Stimulated activated CD4-positive, alpha-beta T cell treated with anti-CD3 and anti-CD28 coated beads, TNF-alpha, amount 100 ng/mL, for 4 hours (primary cell): ENCODE measurements around the gene CHD3.

Experiments
- DNase-seq, 3 experiments: peaks; one replicate each; pipeline ENCODE4 v3.0.0-alpha.2; 2020; ENCODE audit warnings: low read depth in 3 of 3

CHD3 gene

GRCh38 chr17:7894226-7894625 lies 5.6 kb downstream of the CHD3 start:
- no peak for DNase-seq

- DNase-seq = no peak
Measured at GRCh38 chr17:7894866-7895265, 6.3 kb downstream of the CHD3 start.

- DNase-seq = no peak
Measured at GRCh38 chr17:7897090-7897489, 8.5 kb downstream of the CHD3 start.

- no peak for DNase-seq
Measured at GRCh38 chr17:7897773-7898172, 9.2 kb downstream of the CHD3 start.

GRCh38 chr17:7903154-7904103 lies 14.8 kb downstream of the CHD3 start:
- DNase-seq = no peak

GRCh38 chr17:7909089-7909488 lies 20.5 kb downstream of the CHD3 start:
- DNase-seq = no peak

GRCh38 chr17:7910281-7910680 lies 21.7 kb downstream of the CHD3 start:
- DNase-seq = no peak

GRCh38 chr17:7910711-7911110 lies 22.1 kb downstream of the CHD3 start:
- no peak for DNase-seq

GRCh38 chr17:7911116-7911515 lies 22.5 kb downstream of the CHD3 start:
- DNase-seq = no peak

GRCh38 chr17:7912927-7913524 lies 24.4 kb downstream of the CHD3 start:
- DNase-seq = no peak

- no peak for DNase-seq
Measured at GRCh38 chr17:7915179-7915610, 26.6 kb downstream of the CHD3 start.

- DNase-seq = peak; percentile 64 to 74 (median 65)
Measured at GRCh38 chr17:7915611-7916384, 27.2 kb downstream of the CHD3 start, which contains the start of gene RNF227. Gene RNF227, minus strand, starts transcription at chr17:7916289. Its CDS starts 94 bp downstream, at chr17:7916195.

GRCh38 chr17:7916385-7916682 lies 27.7 kb downstream of the CHD3 start:
- no peak for DNase-seq

- DNase-seq = no peak
Measured at GRCh38 chr17:7916808-7917207, 28.2 kb downstream of the CHD3 start.

GRCh38 chr17:7922269-7922844 lies 33.8 kb downstream of the CHD3 start:
- DNase-seq = no peak

- peak; percentile 68 to 74 (median 73) for DNase-seq
Measured at GRCh38 chr17:7922845-7923628, 34.4 kb downstream of the CHD3 start.

GRCh38 chr17:7927596-7927995 lies 39.0 kb downstream of the CHD3 start:
- no peak for DNase-seq

GRCh38 chr17:7929158-7930023 lies 40.8 kb downstream of the CHD3 start, which contains the start of gene KCNAB3:
Gene KCNAB3, minus strand, starts transcription at chr17:7929856. Its CDS starts 421 bp downstream, at chr17:7929435.
- no peak for DNase-seq

GRCh38 chr17:7930841-7931631 lies 42.4 kb downstream of the CHD3 start:
- no peak for DNase-seq
